SK-N-MC (cell line): ENCODE measurements around the gene PAGE2B.

ENCODE experiments used
- EZH2 ChIP-seq: fragments of 200-600 bp; sonication (generic); IDR thresholded peaks from one replicate; pipeline ENCODE4 v1.6.1; 2017; ENCODE audit warnings: antibody characterized with exemption
- FOXP2 ChIP-seq: optimal IDR thresholded peaks from 2 replicates; pipeline ENCODE3; 2011; ENCODE audit warnings: mild to moderate bottlenecking, moderate library complexity; ENCODE audit not compliant: insufficient read depth; ENCODE audit errors: extremely low read length, control extremely low read depth
- POLR2AphosphoS5 ChIP-seq: IDR thresholded peaks from 2 replicates; pipeline ENCODE4 v1.6.1; 2012; ENCODE audit warnings: mild to moderate bottlenecking, low read depth, low read length, borderline replicate concordance

GRCh38 chrX:55120761-55121358, 46.0 kb downstream of the PAGE2B start:
- TF ChIP-seq EZH2 (no peak), POLR2AphosphoS5 (no peak), FOXP2 (no peak)
